Peyer's patch (tissue), 4 donors: ENCODE data around the gene SYNE2. TPM values are rescaled to one million over a fixed set of nuclear protein-coding genes. Genes with fewer than 3 reads are reported as not detected.

Experiments
- DNase-seq, 3 donors: peaks; one replicate each; pipeline ENCODE4 v3.0.0-alpha.2; 2017 to 2019
- H3K27ac ChIP-seq, 4 donors: fragments of 200-600 bp; sonication (generic); one replicate each; pipeline ENCODE4 v1.5.1; 2016 to 2019
- H3K27me3 ChIP-seq, 2 donors: fragments of 200-600 bp; sonication (generic); one replicate each; pipeline ENCODE4 v1.5.1; 2019
- H3K36me3 ChIP-seq, 3 donors: fragments of 200-600 bp; sonication (generic); one replicate each; pipeline ENCODE4 v1.5.1; 2016 to 2019
- H3K4me1 ChIP-seq, 4 donors: fragments of 200-600 bp; sonication (generic); one replicate each; pipeline ENCODE4 v1.5.1; 2016 to 2019
- H3K4me3 ChIP-seq, 4 donors: fragments of 200-600 bp; sonication (generic); 1 replicate in 3 of 4; 2 replicates in 1 of 4; pipeline ENCODE4 v1.5.1; 2016 to 2019; ENCODE audit warnings: mild to moderate bottlenecking in 1 of 4
- H3K9me3 ChIP-seq, 4 donors: fragments of 200-600 bp; sonication (generic); one replicate each; pipeline ENCODE4 v1.5.1; 2016 to 2019; ENCODE audit warnings: mild to moderate bottlenecking in 1 of 4
- POLR2A ChIP-seq, 2 donors: fragments of 450-650 bp; IDR thresholded peaks; one replicate each; pipeline ENCODE4 v1.5.1; 2017; ENCODE audit warnings: antibody characterized with exemption in 2 of 2, mild to moderate bottlenecking in 2 of 2, moderate library complexity in 2 of 2
- total RNA-seq, 4 donors: library from RNA; depleted of rRNA; stranded (reverse); fragments of >200 nt; gene quantifications; one replicate each; pipeline ENCODE4 v1.1.0, GENCODE V29; 2016
- TF ChIP-seq, protein P1 (sequence below), 6 experiments: fragments of 450-650 bp in 4 of 6; fragments of 200-600 bp in 2 of 6; sonication (generic) in 1 of 6; IDR thresholded peaks; one replicate each; pipeline ENCODE4 v1.5.1; 2017 to 2019; ENCODE audit warnings: antibody characterized with exemption in 6 of 6, mild to moderate bottlenecking in 3 of 6, moderate library complexity in 1 of 6

SYNE2 gene
- total RNA-seq, 4 donors from 2014 or later = 106 to 243 (median 153) TPM

DNA sequence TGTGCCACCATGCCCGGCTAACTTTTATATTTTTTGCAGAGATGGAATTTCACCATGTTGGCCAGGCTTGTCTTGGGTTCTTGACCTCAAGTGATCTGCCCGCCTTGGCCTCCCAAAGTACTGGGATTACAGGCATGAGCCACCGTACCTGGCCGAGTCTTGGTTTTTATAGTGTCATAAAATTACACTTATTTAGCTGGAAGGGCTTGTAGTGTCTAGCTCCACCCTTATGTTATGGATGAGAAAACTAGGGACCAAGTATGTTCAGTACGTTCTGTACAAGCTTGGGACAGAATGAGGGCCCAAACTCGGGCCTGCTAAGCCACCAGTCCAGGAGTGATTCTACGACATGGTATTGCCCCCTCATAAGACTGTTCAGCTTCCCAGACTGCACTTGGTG lies 35.1 kb downstream of the SYNE2 start:
- H3K4me1 ChIP-seq = peaks cover 0 to 11% (median 0%) of the 10 kb centered on the region in 4 donors
- H3K36me3 ChIP-seq = no peaks in the 10 kb centered on the region
- TF ChIP-seq, protein P1, sequence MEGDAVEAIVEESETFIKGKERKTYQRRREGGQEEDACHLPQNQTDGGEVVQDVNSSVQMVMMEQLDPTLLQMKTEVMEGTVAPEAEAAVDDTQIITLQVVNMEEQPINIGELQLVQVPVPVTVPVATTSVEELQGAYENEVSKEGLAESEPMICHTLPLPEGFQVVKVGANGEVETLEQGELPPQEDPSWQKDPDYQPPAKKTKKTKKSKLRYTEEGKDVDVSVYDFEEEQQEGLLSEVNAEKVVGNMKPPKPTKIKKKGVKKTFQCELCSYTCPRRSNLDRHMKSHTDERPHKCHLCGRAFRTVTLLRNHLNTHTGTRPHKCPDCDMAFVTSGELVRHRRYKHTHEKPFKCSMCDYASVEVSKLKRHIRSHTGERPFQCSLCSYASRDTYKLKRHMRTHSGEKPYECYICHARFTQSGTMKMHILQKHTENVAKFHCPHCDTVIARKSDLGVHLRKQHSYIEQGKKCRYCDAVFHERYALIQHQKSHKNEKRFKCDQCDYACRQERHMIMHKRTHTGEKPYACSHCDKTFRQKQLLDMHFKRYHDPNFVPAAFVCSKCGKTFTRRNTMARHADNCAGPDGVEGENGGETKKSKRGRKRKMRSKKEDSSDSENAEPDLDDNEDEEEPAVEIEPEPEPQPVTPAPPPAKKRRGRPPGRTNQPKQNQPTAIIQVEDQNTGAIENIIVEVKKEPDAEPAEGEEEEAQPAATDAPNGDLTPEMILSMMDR (IDR thresholded peaks at IDR 0.05) = no peak
- no peak for TF ChIP-seq POLR2A (IDR thresholded peaks at IDR 0.05)
- DNase-seq = no peak
- no peaks in the 10 kb centered on the region for H3K9me3 ChIP-seq
- no peak overlapping the region for H3K4me3 ChIP-seq
- no peak overlapping the region for H3K27ac ChIP-seq
- no peaks in the 10 kb centered on the region for H3K27me3 ChIP-seq

DNA sequence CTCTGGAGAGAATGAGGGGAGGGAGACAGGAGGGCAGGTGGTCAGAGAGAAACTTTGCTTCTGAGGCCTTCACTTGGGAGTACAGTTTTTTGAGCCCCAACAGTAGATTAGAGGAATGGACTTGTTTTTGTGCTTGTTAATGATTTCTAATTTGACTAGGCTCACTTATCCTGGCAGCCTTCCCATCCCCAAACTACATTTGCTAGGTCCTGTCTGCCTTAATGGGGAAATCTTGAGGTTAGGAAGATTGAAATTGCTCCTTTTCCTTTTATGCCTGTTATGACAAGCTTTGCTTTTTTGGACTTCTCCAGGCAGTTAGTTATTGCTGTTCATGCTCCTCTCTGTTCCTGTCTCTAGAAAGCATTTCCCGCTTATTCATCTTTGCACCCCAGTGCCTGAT lies 37.7 kb downstream of the SYNE2 start:
- H3K36me3 ChIP-seq = no peaks in the 10 kb centered on the region
- TF ChIP-seq, protein P1 (IDR thresholded peaks at IDR 0.05) = no peak
- TF ChIP-seq POLR2A (IDR thresholded peaks at IDR 0.05) = no peak
- no peak overlapping the region for H3K27ac ChIP-seq
- no peak overlapping the region for H3K4me3 ChIP-seq
- H3K4me1 ChIP-seq = peaks cover 0 to 27% (median 0%) of the 10 kb centered on the region in 4 donors
- no peak for DNase-seq
- H3K27me3 ChIP-seq = no peaks in the 10 kb centered on the region
- no peaks in the 10 kb centered on the region for H3K9me3 ChIP-seq

DNA sequence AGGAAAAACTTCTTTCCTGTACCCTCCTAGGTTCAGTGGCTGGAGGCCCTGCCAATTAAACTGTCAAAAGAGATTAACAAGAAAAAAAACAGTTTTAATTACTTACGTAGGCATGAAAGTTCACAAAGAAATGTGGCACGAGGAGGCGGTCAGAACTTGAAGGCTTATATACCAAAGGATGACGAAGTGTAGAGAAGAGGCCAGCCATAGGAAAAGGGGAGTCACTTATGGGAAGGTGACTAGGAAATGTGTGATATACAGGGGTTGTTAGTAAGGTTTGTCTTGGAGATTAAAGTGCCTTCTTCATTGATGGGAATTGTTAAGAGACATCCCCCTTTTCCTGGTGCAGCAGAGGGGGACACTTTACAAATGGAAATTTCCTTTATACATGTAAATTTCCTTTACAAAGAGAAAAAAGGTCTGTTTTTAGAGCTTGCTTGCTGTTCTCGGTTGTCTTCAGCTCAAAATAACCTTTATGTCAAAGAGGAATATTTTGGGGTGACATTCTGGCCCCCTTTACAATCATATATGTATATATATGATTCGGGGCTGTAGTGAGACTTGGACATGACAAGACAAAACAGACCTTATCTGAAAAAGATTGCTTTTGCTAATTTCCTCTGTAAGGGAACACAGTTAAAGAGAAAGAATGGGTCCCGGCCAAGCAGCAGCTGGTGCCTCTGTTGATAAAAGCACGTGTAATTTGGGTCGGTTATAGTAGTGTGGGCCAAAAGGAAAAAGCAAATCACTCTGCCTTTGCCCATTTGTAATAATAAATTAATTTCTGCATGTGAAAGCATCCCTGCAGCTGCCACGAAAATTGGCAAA lies 38.6 kb downstream of the SYNE2 start:
- TF ChIP-seq, protein P1 (IDR thresholded peaks at IDR 0.05) = no peak
- no peak for TF ChIP-seq POLR2A (IDR thresholded peaks at IDR 0.05)
- Histone ChIP-seq H3K4me1 (peaks cover 0 to 35% (median 0%) of the 10 kb centered on the region in 4 donors), H3K9me3 (no peaks in the 10 kb centered on the region), H3K27me3 (no peaks in the 10 kb centered on the region), H3K36me3 (no peaks in the 10 kb centered on the region), H3K27ac (peak overlapping the region in 1 of 4 donors; percentile 20), H3K4me3 (no peak overlapping the region)
- DNase-seq = no peak

DNA sequence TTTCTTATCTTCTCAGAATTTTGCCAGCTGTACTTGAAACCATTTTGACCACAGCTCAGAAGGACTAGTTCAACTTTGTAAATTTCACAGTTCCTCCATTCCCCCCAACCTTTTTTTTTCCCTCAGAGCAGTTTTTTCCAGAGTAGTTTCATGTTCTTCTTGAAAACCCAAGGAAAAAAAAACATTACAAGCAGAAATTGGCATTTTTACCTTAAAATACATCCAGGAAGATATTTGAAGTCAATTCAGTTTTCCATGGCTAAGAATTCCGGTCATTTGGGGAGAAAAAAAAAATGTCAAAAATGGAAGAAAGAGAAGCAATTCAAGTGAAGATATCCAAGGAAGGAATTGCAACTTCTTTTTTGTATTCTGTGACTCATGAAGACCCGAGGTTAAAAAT lies 39.5 kb downstream of the SYNE2 start:
- H3K27ac ChIP-seq = no peak overlapping the region
- H3K9me3 ChIP-seq = no peaks in the 10 kb centered on the region
- H3K36me3 ChIP-seq = no peaks in the 10 kb centered on the region
- TF ChIP-seq, protein P1 (IDR thresholded peaks at IDR 0.05) = no peak
- no peak for TF ChIP-seq POLR2A (IDR thresholded peaks at IDR 0.05)
- peaks cover 0 to 42% (median 0%) of the 10 kb centered on the region in 4 donors for H3K4me1 ChIP-seq
- H3K4me3 ChIP-seq = no peak overlapping the region
- H3K27me3 ChIP-seq = no peaks in the 10 kb centered on the region
- no peak for DNase-seq

DNA sequence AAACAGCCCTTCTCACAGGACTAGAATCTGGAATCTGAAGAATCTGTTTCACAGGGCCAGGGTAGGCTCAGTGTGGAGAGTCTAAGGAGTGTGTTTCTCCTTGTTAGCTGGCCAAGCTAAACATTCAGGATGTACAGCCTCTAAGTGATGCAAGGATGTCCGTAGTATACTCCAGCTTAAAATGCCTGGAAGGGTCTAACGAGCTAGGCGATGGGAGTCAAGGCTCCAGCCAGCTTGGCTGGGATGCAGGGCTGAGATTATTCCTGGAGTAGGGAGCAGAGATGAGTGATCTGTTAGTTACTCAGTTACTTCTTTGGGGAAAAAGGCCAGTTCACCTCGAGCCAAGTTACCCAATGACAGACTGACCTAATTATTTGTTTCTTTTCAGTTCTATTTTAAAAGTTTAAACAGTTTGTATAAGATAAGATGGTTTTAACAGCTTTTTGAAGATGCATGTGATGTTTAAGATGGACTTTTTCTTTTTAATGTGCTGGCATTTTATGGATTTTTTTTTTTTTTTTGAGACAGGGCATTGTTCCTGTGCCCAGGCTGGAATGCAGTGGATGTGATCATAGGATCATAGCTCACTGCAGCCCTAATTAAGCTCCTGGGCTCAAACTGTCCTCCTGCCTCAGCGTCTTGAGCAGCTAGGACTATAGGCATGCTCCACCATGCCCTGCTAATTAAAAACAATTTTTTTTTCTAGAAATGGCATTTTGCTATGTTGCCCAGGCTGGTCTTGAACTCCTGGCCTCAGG lies 41.1 kb downstream of the SYNE2 start:
- peaks cover 0 to 42% (median 0%) of the 10 kb centered on the region in 4 donors for H3K4me1 ChIP-seq
- TF ChIP-seq, protein P1 (IDR thresholded peaks at IDR 0.05) = no peak
- no peak for TF ChIP-seq POLR2A (IDR thresholded peaks at IDR 0.05)
- H3K27ac ChIP-seq = peak overlapping the region in 1 of 4 donors; percentile 51
- H3K27me3 ChIP-seq = no peaks in the 10 kb centered on the region
- H3K36me3 ChIP-seq = no peaks in the 10 kb centered on the region
- H3K4me3 ChIP-seq = no peak overlapping the region
- DNase-seq = peak in 1 of 3 donors; percentile 56
- H3K9me3 ChIP-seq = no peaks in the 10 kb centered on the region
